ENCODE data around the gene S100A12.

DNA sequence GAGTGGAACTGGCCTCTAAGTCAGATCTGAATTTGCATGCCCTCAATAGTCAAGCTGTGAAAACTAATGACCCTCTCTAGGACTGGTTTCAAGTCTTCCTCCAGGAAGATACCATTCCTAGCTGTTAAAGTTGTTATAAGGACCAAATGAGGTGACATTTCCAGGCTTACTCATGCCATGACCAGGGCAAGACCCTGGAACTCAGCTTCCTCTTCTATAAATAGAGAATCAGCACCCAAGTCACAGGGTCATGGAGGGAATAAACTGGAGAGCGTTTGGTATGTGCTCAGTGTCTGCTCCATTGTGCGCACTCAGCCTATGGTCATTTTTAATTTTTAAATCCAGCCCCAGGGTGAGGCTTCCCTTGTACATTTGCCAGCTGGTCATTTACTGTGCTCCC lies 15.2 kb downstream of the S100A12 start:
- TF ChIP-seq, protein P1, sequence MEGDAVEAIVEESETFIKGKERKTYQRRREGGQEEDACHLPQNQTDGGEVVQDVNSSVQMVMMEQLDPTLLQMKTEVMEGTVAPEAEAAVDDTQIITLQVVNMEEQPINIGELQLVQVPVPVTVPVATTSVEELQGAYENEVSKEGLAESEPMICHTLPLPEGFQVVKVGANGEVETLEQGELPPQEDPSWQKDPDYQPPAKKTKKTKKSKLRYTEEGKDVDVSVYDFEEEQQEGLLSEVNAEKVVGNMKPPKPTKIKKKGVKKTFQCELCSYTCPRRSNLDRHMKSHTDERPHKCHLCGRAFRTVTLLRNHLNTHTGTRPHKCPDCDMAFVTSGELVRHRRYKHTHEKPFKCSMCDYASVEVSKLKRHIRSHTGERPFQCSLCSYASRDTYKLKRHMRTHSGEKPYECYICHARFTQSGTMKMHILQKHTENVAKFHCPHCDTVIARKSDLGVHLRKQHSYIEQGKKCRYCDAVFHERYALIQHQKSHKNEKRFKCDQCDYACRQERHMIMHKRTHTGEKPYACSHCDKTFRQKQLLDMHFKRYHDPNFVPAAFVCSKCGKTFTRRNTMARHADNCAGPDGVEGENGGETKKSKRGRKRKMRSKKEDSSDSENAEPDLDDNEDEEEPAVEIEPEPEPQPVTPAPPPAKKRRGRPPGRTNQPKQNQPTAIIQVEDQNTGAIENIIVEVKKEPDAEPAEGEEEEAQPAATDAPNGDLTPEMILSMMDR (conservative IDR thresholded peaks at IDR 0.05; ENCODE audit: low read depth, low read length), result no peak
- no peak for TF ChIP-seq EZH2 (IDR thresholded peaks at IDR 0.05; ENCODE audit: low read length, unreplicated experiment)
